K562 (cell line): ENCODE data around the gene UBE3D.

Experiments
- CBX2 ChIP-seq: fragments of 200-600 bp; sonication (generic); IDR thresholded peaks from one replicate; pipeline ENCODE4 v1.6.1; 2012; ENCODE audit warnings: mild to moderate bottlenecking, low read length, inconsistent platforms; ENCODE audit not compliant: insufficient read depth, poor library complexity, severe bottlenecking
- CBX5 ChIP-seq: IDR thresholded peaks from 2 replicates; pipeline ENCODE4 v1.6.1; 2014; ENCODE audit warnings: low read depth, borderline replicate concordance
- CTCF ChIP-seq, 3 experiments: IDR thresholded peaks in 2 of 3; conservative IDR thresholded peaks in 1 of 3; 2 replicates each; pipeline ENCODE4 v1.5.1; 2011 to 2012; ENCODE audit warnings: low read length in 3 of 3, mild to moderate bottlenecking in 3 of 3, control low read depth in 2 of 3, improper control_type of control experiment in 1 of 3, inconsistent platforms in 1 of 3, low read depth in 1 of 3, mixed read lengths in 1 of 3, moderate library complexity in 1 of 3; ENCODE audit not compliant: insufficient read depth in 2 of 3
- EGR1 ChIP-seq: fragments of 450-650 bp; conservative IDR thresholded peaks from 2 replicates; pipeline ENCODE4 v1.6.1; 2017; ENCODE audit warnings: mild to moderate bottlenecking
- JUN ChIP-seq, 2 experiments: sonication (generic) in 1 of 2; formaldehyde crosslinking in 1 of 2; IDR thresholded peaks; 2 replicates each; pipeline versions ENCODE4 v1.6.1 to v1.8.0; 2012 to 2022; ENCODE audit warnings: borderline replicate concordance in 2 of 2, mild to moderate bottlenecking in 2 of 2, improper control_type of control experiment in 1 of 2, low read depth in 1 of 2, low read length in 1 of 2, missing genetic modification reagents in 1 of 2
- RAD51 ChIP-seq: fragments of 450-650 bp; IDR thresholded peaks from 2 replicates; pipeline ENCODE4 v1.7.1; 2016; ENCODE audit warnings: low read depth, mild to moderate bottlenecking, borderline replicate concordance
- SIX5 ChIP-seq, 2 experiments: IDR thresholded peaks; 2 replicates each; pipeline ENCODE4 v1.6.1; 2011; ENCODE audit warnings: low read length in 2 of 2, borderline replicate concordance in 1 of 2, low read depth in 1 of 2, mild to moderate bottlenecking in 1 of 2, moderate library complexity in 1 of 2; ENCODE audit not compliant: insufficient read depth in 1 of 2
- SMC3 ChIP-seq: conservative IDR thresholded peaks from 2 replicates; pipeline ENCODE4 v1.6.1; 2011; ENCODE audit warnings: low read depth, low read length, improper control_type of control experiment; ENCODE audit not compliant: insufficient read depth
- ZFX ChIP-seq: sonication (generic); formaldehyde crosslinking; IDR thresholded peaks from 2 replicates; pipeline ENCODE4 v1.8.0; 2022; ENCODE audit warnings: mild to moderate bottlenecking, missing genetic modification reagents, moderate library complexity
- ZKSCAN1 ChIP-seq: fragments of 150-350 bp; IDR thresholded peaks from 2 replicates; pipeline ENCODE4 v1.6.1; 2016; ENCODE audit warnings: low read depth, low read length
- ZNF140 ChIP-seq: fragments of 250-450 bp; sonication (Bioruptor Pico); IDR thresholded peaks from 2 replicates; pipeline ENCODE4 v1.8.0; 2021; ENCODE audit warnings: moderate library complexity, mild to moderate bottlenecking, inconsistent platforms
- ZNF395 ChIP-seq: fragments of 200-800 bp; sonication (Bioruptor generic); IDR thresholded peaks from 2 replicates; pipeline ENCODE4 v1.6.1; 2017; ENCODE audit warnings: missing genetic modification characterization, missing compliant biosample characterization

GRCh38 chr6:82863781-82864180, 201.9 kb downstream of the UBE3D start:
- TF ChIP-seq SIX5 (IDR thresholded peaks at IDR 0.05; ENCODE audit: borderline replicate concordance in 1 of 2, insufficient read depth in 1 of 2, low read depth in 1 of 2, low read length in 2 of 2): no peak
- no peak for TF ChIP-seq ZNF140 (CRISPR knock-in tag)
- no peak for TF ChIP-seq ZNF395 (CRISPR knock-in tag)
- TF ChIP-seq ZFX (CRISPR knock-in tag): no peak
- TF ChIP-seq ZKSCAN1: no peak
- no peak for TF ChIP-seq JUN (IDR thresholded peaks at IDR 0.05; ENCODE audit: borderline replicate concordance, low read depth, low read length)
- TF ChIP-seq JUN (CRISPR knock-in tag; IDR thresholded peaks at IDR 0.05; ENCODE audit: borderline replicate concordance): no peak
- no peak for TF ChIP-seq EGR1
- no peak for TF ChIP-seq CBX5
- no peak for TF ChIP-seq CTCF (IDR thresholded peaks at IDR 0.05 in 2 of 3, conservative IDR thresholded peaks at IDR 0.05 in 1 of 3; ENCODE audit: insufficient read depth in 2 of 3, low read depth in 1 of 3, low read length in 3 of 3)
- no peak for TF ChIP-seq CBX2
- TF ChIP-seq RAD51: no peak
- no peak for TF ChIP-seq SMC3
